Measurements from ENCODE around the gene APBA2.
"Not testable (repeated sequence)": the region's sequence is repeated elsewhere in the genome, so short reads cannot be mapped to it uniquely, and the experiment has no call there.

The APBA2 gene

GRCh38 chr15:29014493-29014892, 128.7 kb downstream of the APBA2 start:
- TF ChIP-seq CTCF (IDR thresholded peaks at IDR 0.05; ENCODE audit: extremely low read depth, missing control alignments) = no peak
- no peak for DNase-seq (ENCODE audit: low spot score)

- no peak for TF ChIP-seq CTCF (IDR thresholded peaks at IDR 0.05; ENCODE audit: extremely low read depth, missing control alignments)
Measured at GRCh38 chr15:29016518-29016917, 130.7 kb downstream of the APBA2 start.

GRCh38 chr15:29018120-29018805, 132.5 kb downstream of the APBA2 start:
- no peak for TF ChIP-seq CTCF (IDR thresholded peaks at IDR 0.05; ENCODE audit: extremely low read depth, missing control alignments)
- DNase-seq (ENCODE audit: low spot score) = no peak

More at GRCh38 chr15:29016518-29016917, 130.7 kb downstream of the APBA2 start:
- no peak for DNase-seq (ENCODE audit: low spot score)

- DNase-seq (ENCODE audit: low spot score) = no peak
- TF ChIP-seq CTCF (IDR thresholded peaks at IDR 0.05; ENCODE audit: extremely low read depth, missing control alignments) = no peak
Measured at GRCh38 chr15:29018995-29019976, 133.5 kb downstream of the APBA2 start.

- no peak for TF ChIP-seq CTCF (IDR thresholded peaks at IDR 0.05; ENCODE audit: extremely low read depth, missing control alignments)
Measured at GRCh38 chr15:29021857-29022256, 136.1 kb downstream of the APBA2 start.

GRCh38 chr15:29024662-29025061, 138.9 kb downstream of the APBA2 start:
- no peak for TF ChIP-seq CTCF (IDR thresholded peaks at IDR 0.05; ENCODE audit: extremely low read depth, missing control alignments)
- DNase-seq (ENCODE audit: low spot score) = no peak

More at GRCh38 chr15:29021857-29022256, 136.1 kb downstream of the APBA2 start:
- no peak for DNase-seq (ENCODE audit: low spot score)

GRCh38 chr15:29025411-29025810, 139.6 kb downstream of the APBA2 start:
- not testable (repeated sequence) for DNase-seq (ENCODE audit: low spot score)

- not testable (repeated sequence) for DNase-seq (ENCODE audit: low spot score)
Measured at GRCh38 chr15:29028158-29028557, 142.4 kb downstream of the APBA2 start.

Measured in GM20000 (cell line).